HG02870 (cell line): ENCODE measurements around the gene COL26A1.
"Not testable (repeated sequence)": the region's sequence is repeated elsewhere in the genome, so short reads cannot be mapped to it uniquely, and the experiment has no call there.

Experiments
- ATAC-seq: cut with Tn5 transposase; IDR thresholded peaks from one replicate; pipeline ENCODE4 v1.9.1; 2021; ENCODE audit warnings: mild to moderate bottlenecking, moderate library complexity; ENCODE audit not compliant: unreplicated experiment

The COL26A1 gene

GRCh38 chr7:101547022-101547915 is 184.6 kb downstream of the COL26A1 start:
- no peak for ATAC-seq

- no peak for ATAC-seq
These were observed 185.4 kb downstream of the COL26A1 start for GRCh38 chr7:101547916-101548661.

- no peak for ATAC-seq
These were observed 187.1 kb downstream of the COL26A1 start for GRCh38 chr7:101549734-101550133.

GRCh38 chr7:101550641-101551541 is 188.2 kb downstream of the COL26A1 start:
- no peak for ATAC-seq

- no peak for ATAC-seq
These were observed 190.5 kb downstream of the COL26A1 start for GRCh38 chr7:101553018-101553770.

GRCh38 chr7:101553771-101554445 is 191.2 kb downstream of the COL26A1 start:
- no peak for ATAC-seq

- ATAC-seq = no peak
These were observed 192.1 kb downstream of the COL26A1 start for GRCh38 chr7:101554584-101555268.

- ATAC-seq = no peak
These were observed 192.7 kb downstream of the COL26A1 start for GRCh38 chr7:101555269-101555920.

- ATAC-seq = no peak
These were observed 193.2 kb downstream of the COL26A1 start for GRCh38 chr7:101555921-101556275.

GRCh38 chr7:101556453-101556968 is 193.8 kb downstream of the COL26A1 start:
- no peak for ATAC-seq

GRCh38 chr7:101557421-101557820 is 194.7 kb downstream of the COL26A1 start:
- ATAC-seq = no peak

- ATAC-seq = no peak
These were observed 195.5 kb downstream of the COL26A1 start for GRCh38 chr7:101557978-101558741.

- ATAC-seq = no peak
These were observed 196.2 kb downstream of the COL26A1 start for GRCh38 chr7:101558742-101559325.

GRCh38 chr7:101559586-101559985 is 196.9 kb downstream of the COL26A1 start:
- ATAC-seq = no peak

- ATAC-seq = not testable (repeated sequence)
These were observed 197.3 kb downstream of the COL26A1 start for GRCh38 chr7:101560021-101560420.

- no peak for ATAC-seq
These were observed 198.2 kb downstream of the COL26A1 start for GRCh38 chr7:101560856-101561255.

GRCh38 chr7:101561293-101561692 is 198.6 kb downstream of the COL26A1 start:
- not testable (repeated sequence) for ATAC-seq
